SK-N-MC (cell line): Measurements from ENCODE around the gene TNC.

Experiments
- EZH2 ChIP-seq: fragments of 200-600 bp; sonication (generic); IDR thresholded peaks from one replicate; pipeline ENCODE4 v1.6.1; 2017; ENCODE audit warnings: antibody characterized with exemption
- FOXP2 ChIP-seq: optimal IDR thresholded peaks from 2 replicates; pipeline ENCODE3; 2011; ENCODE audit warnings: mild to moderate bottlenecking, moderate library complexity; ENCODE audit not compliant: insufficient read depth; ENCODE audit errors: extremely low read length, control extremely low read depth
- POLR2AphosphoS5 ChIP-seq: IDR thresholded peaks from 2 replicates; pipeline ENCODE4 v1.6.1; 2012; ENCODE audit warnings: mild to moderate bottlenecking, low read depth, low read length, borderline replicate concordance

GRCh38 chr9:115106642-115107041 is 11.3 kb downstream of the TNC start:
- TF ChIP-seq POLR2AphosphoS5: no peak
- no peak for TF ChIP-seq EZH2
- TF ChIP-seq FOXP2: no peak
